Upper lobe of left lung (tissue), 6 donors: ENCODE data around the gene ANO2. TPM values are rescaled to one million over a fixed set of nuclear protein-coding genes. Genes with fewer than 3 reads are reported as not detected.

Source experiments
- ATAC-seq, 2 donors: fragments of 200-7000 bp; cut with Tn5 transposase; one replicate each; pipeline ENCODE4 v1.9.1; 2022; ENCODE audit warnings: mild to moderate bottlenecking in 2 of 2, moderate library complexity in 2 of 2; ENCODE audit not compliant: low FRiP score in 2 of 2
- DNase-seq, 2 donors: peaks; one replicate each; pipeline ENCODE4 v3.0.0-alpha.2; 2019 to 2020
- H3K27ac ChIP-seq, 4 donors: fragments of 200-600 bp; sonication (generic); one replicate each; pipeline ENCODE4 v1.5.1; 2016 to 2019
- H3K27me3 ChIP-seq, 4 donors: fragments of 200-600 bp; sonication (generic); one replicate each; pipeline ENCODE4 v1.5.1; 2017 to 2019
- H3K36me3 ChIP-seq, 4 donors: fragments of 200-600 bp; sonication (generic); one replicate each; pipeline ENCODE4 v1.5.1; 2016 to 2019
- H3K4me1 ChIP-seq, 4 donors: fragments of 200-600 bp; sonication (generic); one replicate each; pipeline ENCODE4 v1.5.1; 2018 to 2019
- H3K4me3 ChIP-seq, 4 donors: fragments of 200-600 bp; sonication (generic); one replicate each; pipeline ENCODE4 v1.5.1; 2017 to 2019; ENCODE audit warnings: mild to moderate bottlenecking in 2 of 4, moderate library complexity in 1 of 4
- H3K9me3 ChIP-seq, 4 donors: fragments of 200-600 bp; sonication (generic); one replicate each; pipeline ENCODE4 v1.5.1; 2018 to 2019
- CTCF ChIP-seq, 6 experiments: fragments of 450-650 bp in 4 of 6; fragments of 200-600 bp in 2 of 6; sonication (generic) in 2 of 6; IDR thresholded peaks; one replicate each; pipeline ENCODE4 v1.5.1; 2016 to 2019; ENCODE audit warnings: antibody characterized with exemption in 6 of 6
- EP300 ChIP-seq, 4 donors: sonication (generic); formaldehyde crosslinking; IDR thresholded peaks; one replicate each; pipeline ENCODE4 v1.5.1; 2017; ENCODE audit warnings: antibody characterized with exemption in 4 of 4, control low read depth in 2 of 4
- POLR2A ChIP-seq, 4 donors: fragments of 450-650 bp; IDR thresholded peaks; one replicate each; pipeline ENCODE4 v1.5.1; 2016 to 2017; ENCODE audit warnings: antibody characterized with exemption in 4 of 4, mild to moderate bottlenecking in 2 of 4
- POLR2AphosphoS5 ChIP-seq, 2 donors: sonication (generic); formaldehyde crosslinking; IDR thresholded peaks; one replicate each; pipeline ENCODE4 v1.5.1; 2017; ENCODE audit warnings: antibody characterized with exemption in 2 of 2
- WGBS, 2 donors: methylation state at CpG; one replicate each; pipeline ENCODE4 v1.1.5; 2017 to 2018; 5-methylcytosine and 5-hydroxymethylcytosine counted together
- total RNA-seq, 6 donors: library from RNA; depleted of rRNA in 4 of 6; stranded (reverse); fragments of >200 nt in 4 of 6; gene quantifications; one replicate each; pipeline versions ENCODE4 v1.1.0 to v1.2.1, GENCODE V29; 2016 to 2021
- donor health status: DM: no; HTN: no; CAD: no; lungs with moderate emphysema.
- donor health status: DM: no; HTN: yes; CAD: no; lungs with severe emphysema.

ANO2 gene
- total RNA-seq, 6 donors from 2014 or later: 4.4 to 78.6 (median 17.5) TPM

- no peaks in the 10 kb centered on the region for H3K9me3 ChIP-seq
- H3K27ac ChIP-seq: no peak overlapping the region
- H3K4me3 ChIP-seq: no peak overlapping the region
- 95 to 99% methylated on average over 3 to 4 of the region's 4 CpGs for WGBS, 2 donors
- ATAC-seq (no peak), DNase-seq (no peak)
- peaks cover 0 to 27% (median 2%) of the 10 kb centered on the region in 4 donors for H3K36me3 ChIP-seq
- H3K4me1 ChIP-seq: no peaks in the 10 kb centered on the region
- H3K27me3 ChIP-seq: no peaks in the 10 kb centered on the region
- TF ChIP-seq POLR2A (IDR thresholded peaks at IDR 0.05) (no peak), POLR2AphosphoS5 (IDR thresholded peaks at IDR 0.05) (no peak), EP300 (IDR thresholded peaks at IDR 0.05) (no peak)
These were observed 29.5 kb downstream of the ANO2 start for GRCh38 chr12:5915511-5915910.

GRCh38 chr12:5914387-5915149 lies 30.5 kb downstream of the ANO2 start:
- H3K4me3 ChIP-seq: no peak overlapping the region
- no peak overlapping the region for H3K27ac ChIP-seq
- TF ChIP-seq POLR2AphosphoS5 (IDR thresholded peaks at IDR 0.05) (no peak), POLR2A (IDR thresholded peaks at IDR 0.05) (no peak), CTCF (IDR thresholded peaks at IDR 0.05) (no peak), EP300 (IDR thresholded peaks at IDR 0.05) (no peak)
- no peaks in the 10 kb centered on the region for H3K27me3 ChIP-seq
- DNase-seq: no peak
- ATAC-seq: peak in 1 of 2 donors; percentile 42
- no peaks in the 10 kb centered on the region for H3K9me3 ChIP-seq
- WGBS, 2 donors: 84 to 87% methylated on average over 10 to 11 of the region's 11 CpGs
- no peaks in the 10 kb centered on the region for H3K4me1 ChIP-seq
- H3K36me3 ChIP-seq: peaks cover 0 to 20% (median 2%) of the 10 kb centered on the region in 4 donors

GRCh38 chr12:5913387-5913786 lies 31.7 kb downstream of the ANO2 start:
- ATAC-seq: no peak
- 84 to 92% methylated on average over 9 of the region's 9 CpGs for WGBS, 2 donors
- H3K9me3 ChIP-seq: no peaks in the 10 kb centered on the region
- no peak for DNase-seq
- H3K27ac ChIP-seq: no peak overlapping the region
- no peak overlapping the region for H3K4me3 ChIP-seq
- no peaks in the 10 kb centered on the region for H3K27me3 ChIP-seq
- peaks cover 0 to 24% (median 2%) of the 10 kb centered on the region in 4 donors for H3K36me3 ChIP-seq
- H3K4me1 ChIP-seq: no peaks in the 10 kb centered on the region
- TF ChIP-seq CTCF (IDR thresholded peaks at IDR 0.05) (no peak), EP300 (IDR thresholded peaks at IDR 0.05) (no peak), POLR2AphosphoS5 (IDR thresholded peaks at IDR 0.05) (no peak), POLR2A (IDR thresholded peaks at IDR 0.05) (no peak)

GRCh38 chr12:5912437-5913334 lies 32.4 kb downstream of the ANO2 start:
- DNase-seq: no peak

More at GRCh38 chr12:5912437-5913334, 32.4 kb downstream of the ANO2 start:
- ATAC-seq: no peak
- Histone ChIP-seq H3K27ac (no peak overlapping the region), H3K27me3 (no peaks in the 10 kb centered on the region), H3K4me1 (no peaks in the 10 kb centered on the region), H3K4me3 (no peak overlapping the region), H3K36me3 (peaks cover 0 to 24% (median 2%) of the 10 kb centered on the region in 4 donors), H3K9me3 (no peaks in the 10 kb centered on the region)
- 72 to 82% methylated on average over 15 to 19 of the region's 19 CpGs for WGBS, 2 donors
- TF ChIP-seq CTCF (IDR thresholded peaks at IDR 0.05) (no peak), POLR2A (IDR thresholded peaks at IDR 0.05) (no peak), EP300 (IDR thresholded peaks at IDR 0.05) (no peak), POLR2AphosphoS5 (IDR thresholded peaks at IDR 0.05) (no peak)
